AG04450 (cell line): Measurements from ENCODE around the gene DSTN. TPM values are rescaled to one million over a fixed set of nuclear protein-coding genes. Genes with fewer than 3 reads are reported as not detected.

Experiments
- CTCF ChIA-PET: fragments of 300-600, 350-600 bp; formaldehyde crosslinking; extraction: SDS; loops from one replicate; lab custom pipeline; 2022; ENCODE audit warnings: antibody characterized with exemption, inconsistent platforms; lab: Charles Lee
- POLR2A ChIA-PET: fragments of 350-600 bp; formaldehyde crosslinking; extraction: SDS; loops from one replicate; lab custom pipeline; 2021; ENCODE audit warnings: antibody characterized with exemption, inconsistent platforms; lab: Yijun Ruan, JAX
- DNase-seq: peaks from one replicate; pipeline ENCODE4 v3.0.0-alpha.2; 2011; ENCODE audit warnings: low read depth, low spot score
- H3K27ac ChIP-seq: one replicate; pipeline ENCODE4 v1.5.1; 2012; ENCODE audit warnings: low read depth, low read length, control low read depth
- H3K27me3 ChIP-seq: one replicate; pipeline ENCODE4 v1.6.0; 2012; ENCODE audit warnings: low read length; ENCODE audit not compliant: control insufficient read depth, insufficient read depth
- H3K4me3 ChIP-seq: 2 replicates; pipeline ENCODE4 v1.5.1; 2011; ENCODE audit warnings: mild to moderate bottlenecking, low read depth, low read length, control low read depth
- H3K9me3 ChIP-seq: 2 replicates; pipeline ENCODE4 v1.5.1; 2012; ENCODE audit warnings: low read length; ENCODE audit not compliant: control insufficient read depth, insufficient read depth
- CTCF ChIP-seq: IDR thresholded peaks from 2 replicates; pipeline ENCODE4 v1.5.1; 2011; ENCODE audit warnings: low read depth, low read length, control low read depth, inconsistent platforms
- polyA plus RNA-seq: library from polyadenylated mRNA; depleted of rRNA; stranded (reverse); fragments of >200 nt; gene quantifications from 2 replicates; pipeline ENCODE4 v1.2.3, GENCODE V29; 2011

DSTN gene
- polyA plus RNA-seq, 1 experiment = 414 TPM

DNA sequence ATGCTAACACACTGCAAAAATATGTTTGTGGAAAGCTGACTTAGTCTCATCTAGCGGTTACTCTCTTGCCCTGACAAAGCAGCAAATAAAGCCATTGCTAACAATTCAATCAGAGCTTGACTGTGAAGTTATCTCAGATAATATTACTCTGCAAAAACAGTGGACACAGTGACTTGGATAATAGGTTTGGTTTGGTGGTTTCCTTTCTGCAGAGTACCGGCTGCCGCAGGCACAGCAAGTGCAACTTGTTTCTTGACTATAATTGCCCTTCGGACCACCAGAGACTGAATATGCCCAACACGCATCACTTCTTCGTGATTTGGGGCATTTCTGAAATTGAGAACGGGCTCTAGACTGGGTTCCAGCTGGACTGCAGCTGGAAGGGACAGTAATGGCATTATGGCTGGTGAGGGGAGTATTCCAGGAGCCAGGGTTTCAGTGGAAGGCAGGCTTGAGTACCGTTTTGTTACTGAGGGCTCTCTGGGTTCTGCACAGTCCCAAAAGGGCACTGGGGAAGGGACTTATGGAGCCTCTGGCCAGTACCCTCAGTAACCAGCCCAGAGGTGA, 40.0 kb downstream of the DSTN start:
- Histone ChIP-seq H3K27ac (peak overlapping the region; percentile 48), H3K4me3 (no peak overlapping the region), H3K27me3 (no peaks in the 10 kb centered on the region), H3K9me3 (no peaks in the 10 kb centered on the region)
- POLR2A ChIA-PET = interaction anchor here (1.1 to 1.5 kb wide), 2 partner anchors 40 to 67 kb away, joined by 3 read pairs; partner anchors contain the start of gene DSTN
- no peak for TF ChIP-seq CTCF
- CTCF ChIA-PET = interaction anchor here (0.5 to 2.6 kb wide), 4 partner anchors 70 to 385 kb away, joined by 3 to 14 read pairs (median 4); no protein-coding TSS in a partner anchor
- DNase-seq = no peak

- CTCF ChIA-PET = interaction anchor here (0.7 to 2.6 kb wide), 4 partner anchors 71 to 107 kb away, joined by 3 to 14 read pairs (median 4); no protein-coding TSS in a partner anchor
- peak overlapping the region; percentile 39 for H3K27ac ChIP-seq
- no peaks in the 10 kb centered on the region for H3K9me3 ChIP-seq
- no peaks in the 10 kb centered on the region for H3K27me3 ChIP-seq
- no peak for TF ChIP-seq CTCF
- H3K4me3 ChIP-seq = no peak overlapping the region
- POLR2A ChIA-PET = interaction anchor here (0.9 to 1.5 kb wide), 2 partner anchors 67 to 74 kb away, joined by 3 to 4 read pairs; no protein-coding TSS in a partner anchor
- no peak for DNase-seq
Observed at GRCh38 chr20:17610566-17611289, 40.9 kb downstream of the DSTN start.

DNA sequence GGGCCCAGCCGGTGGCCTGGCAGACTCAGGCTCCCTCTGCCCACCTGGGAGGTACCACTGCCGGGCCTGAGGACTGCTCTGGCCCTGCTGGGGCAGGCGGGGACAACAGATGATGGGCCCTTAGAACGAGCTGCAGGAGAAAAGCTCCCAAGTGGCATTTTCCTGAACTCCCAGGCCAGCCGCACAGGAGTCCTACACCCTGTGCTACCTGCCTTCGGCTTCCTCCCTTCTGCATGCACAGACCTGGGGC, 41.3 kb downstream of the DSTN start:
- Histone ChIP-seq H3K4me3 (no peak overlapping the region), H3K9me3 (no peaks in the 10 kb centered on the region), H3K27ac (no peak overlapping the region), H3K27me3 (no peaks in the 10 kb centered on the region)
- TF ChIP-seq CTCF = no peak; the same call in 1 of the 2 replicates
- CTCF ChIA-PET = interaction anchor here (1.0 to 2.6 kb wide), 2 partner anchors 74 to 107 kb away, joined by 3 to 14 read pairs; no protein-coding TSS in a partner anchor
- no peak for DNase-seq
- POLR2A ChIA-PET = interaction anchor here (0.9 to 1.5 kb wide), 2 partner anchors 68 to 74 kb away, joined by 3 to 4 read pairs; no protein-coding TSS in a partner anchor

DNA sequence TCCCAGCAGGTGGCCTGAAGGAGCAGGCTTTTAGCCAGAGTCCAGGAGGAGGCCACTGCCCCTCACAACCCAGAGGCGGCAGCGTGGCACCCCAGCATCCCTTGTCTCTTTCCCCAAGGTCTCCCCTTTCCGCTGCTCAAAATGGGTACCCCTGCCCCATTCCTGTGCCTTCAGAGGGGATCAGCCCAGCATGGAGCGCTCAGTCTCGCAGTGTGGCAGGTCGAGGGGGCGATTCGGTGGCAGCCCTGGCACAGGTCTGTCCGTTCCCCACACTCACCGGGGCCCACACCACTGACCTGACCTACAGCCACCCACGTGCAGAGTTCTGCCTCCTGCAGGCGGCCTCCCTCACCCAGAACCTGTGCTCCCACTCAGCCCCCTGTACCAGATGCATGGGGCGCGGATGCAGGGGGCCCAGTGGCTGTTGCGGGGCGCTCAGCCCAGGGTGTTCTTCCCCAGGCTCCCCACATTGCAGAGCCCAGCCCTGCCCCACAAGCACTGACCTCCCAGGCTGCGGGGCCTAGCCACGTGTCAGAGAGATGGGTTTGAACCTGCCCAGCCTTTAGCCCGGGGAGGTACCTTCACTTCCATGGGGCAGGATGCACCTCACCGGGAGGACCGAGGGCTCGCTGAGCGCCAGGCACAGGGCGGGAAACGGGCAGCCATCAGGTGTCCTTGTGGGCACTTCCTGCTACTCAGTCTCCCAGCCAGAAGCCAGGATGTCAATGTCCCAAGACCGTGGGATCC, 41.8 kb downstream of the DSTN start:
- H3K27me3 ChIP-seq = no peaks in the 10 kb centered on the region
- POLR2A ChIA-PET = no interaction called here
- CTCF ChIA-PET = interaction anchor here (1.0 to 2.6 kb wide), 2 partner anchors 75 to 108 kb away, joined by 3 to 14 read pairs; no protein-coding TSS in a partner anchor
- H3K4me3 ChIP-seq = no peak overlapping the region
- DNase-seq = no peak
- H3K9me3 ChIP-seq = no peaks in the 10 kb centered on the region; the same call in 1 of the 2 replicates
- peak; percentile 49; the same call in 1 of the 2 replicates for TF ChIP-seq CTCF
- peak overlapping the region; percentile 57 for H3K27ac ChIP-seq
